Astrocyte (in vitro differentiated cells and primary cell): ENCODE results near the gene KCNQ1. TPM values are rescaled to one million over a fixed set of nuclear protein-coding genes. Genes with fewer than 3 reads are reported as not detected.

Source experiments
- DNase-seq: peaks from one replicate; pipeline ENCODE4 v3.0.0-alpha.2; 2010; ENCODE audit warnings: low read depth
- FAIRE-seq: peaks from 2 replicates; lab custom pipeline; 2011; peaks lifted over from hg19 to GRCh38; lab: Jason Lieb, UNC
- H2AFZ ChIP-seq: 2 replicates; pipeline ENCODE4 v1.6.0; 2012; ENCODE audit warnings: low read depth, low read length, inconsistent platforms
- H3K27ac ChIP-seq: 2 replicates; pipeline ENCODE4 v1.5.1; 2011; ENCODE audit warnings: low read depth, low read length, inconsistent platforms
- H3K27me3 ChIP-seq: 2 replicates; pipeline ENCODE4 v1.6.0; 2011; ENCODE audit warnings: low read length, inconsistent platforms; ENCODE audit not compliant: insufficient read depth
- H3K36me3 ChIP-seq: 2 replicates; pipeline ENCODE4 v1.5.1; 2011; ENCODE audit warnings: low read length, inconsistent platforms; ENCODE audit not compliant: insufficient read depth
- H3K4me1 ChIP-seq: 2 replicates; pipeline ENCODE4 v1.5.1; 2011; ENCODE audit warnings: low read length, inconsistent platforms; ENCODE audit not compliant: insufficient read depth
- H3K4me2 ChIP-seq: 2 replicates; pipeline ENCODE4 v1.6.0; 2012; ENCODE audit warnings: low read length, inconsistent platforms
- H3K4me3 ChIP-seq: 2 replicates; pipeline ENCODE4 v1.5.1; 2011; ENCODE audit warnings: low read depth, mild to moderate bottlenecking, low read length, inconsistent platforms; ENCODE audit not compliant: insufficient read depth
- H3K79me2 ChIP-seq: 2 replicates; pipeline ENCODE4 v1.6.0; 2012; ENCODE audit warnings: mild to moderate bottlenecking, low read length, inconsistent platforms; ENCODE audit not compliant: insufficient read depth
- H3K9ac ChIP-seq: 2 replicates; pipeline ENCODE4 v1.6.0; 2012; ENCODE audit warnings: mild to moderate bottlenecking, low read length, inconsistent platforms
- H3K9me3 ChIP-seq: 2 replicates; pipeline ENCODE4 v1.5.1; 2012; ENCODE audit warnings: low read depth, mild to moderate bottlenecking, low read length, inconsistent platforms; ENCODE audit not compliant: insufficient read depth
- H4K20me1 ChIP-seq: 2 replicates; pipeline ENCODE4 v1.6.0; 2012; ENCODE audit warnings: low read length, inconsistent platforms; ENCODE audit not compliant: insufficient read depth
- H3K27ac Mint-ChIP-seq: one replicate; pipeline ENCODE4 v1.8.0; 2021; ENCODE audit warnings: mild to moderate bottlenecking, mixed read lengths; ENCODE audit not compliant: unreplicated experiment
- H3K27me3 Mint-ChIP-seq: one replicate; pipeline ENCODE4 v1.8.0; 2021; ENCODE audit warnings: low read depth, mixed read lengths; ENCODE audit not compliant: unreplicated experiment
- H3K36me3 Mint-ChIP-seq: one replicate; pipeline ENCODE4 v1.8.0; 2021; ENCODE audit warnings: low read depth, mixed read lengths; ENCODE audit not compliant: unreplicated experiment
- H3K4me1 Mint-ChIP-seq: one replicate; pipeline ENCODE4 v1.8.0; 2021; ENCODE audit warnings: low read depth, mixed read lengths; ENCODE audit not compliant: unreplicated experiment
- H3K4me3 Mint-ChIP-seq: one replicate; pipeline ENCODE4 v1.8.0; 2021; ENCODE audit warnings: mild to moderate bottlenecking, moderate library complexity, mixed read lengths; ENCODE audit not compliant: unreplicated experiment
- H3K9me3 Mint-ChIP-seq: one replicate; pipeline ENCODE4 v1.8.0; 2021; ENCODE audit warnings: mild to moderate bottlenecking, mixed read lengths; ENCODE audit not compliant: unreplicated experiment
- EZH2 ChIP-seq: IDR thresholded peaks from 2 replicates; pipeline ENCODE4 v1.6.1; 2012; ENCODE audit warnings: mild to moderate bottlenecking, low read length, inconsistent platforms; ENCODE audit not compliant: insufficient read depth
- total RNA-seq: library from RNA; stranded (reverse); gene quantifications from 2 replicates; pipeline ENCODE4 v1.2.1, GENCODE V29; 2021
- TF ChIP-seq, protein P1 (sequence below): IDR thresholded peaks from 2 replicates; pipeline ENCODE4 v1.5.1; 2011; ENCODE audit warnings: low read depth, mild to moderate bottlenecking, inconsistent platforms, low read length, moderate library complexity; ENCODE audit not compliant: insufficient read depth

The KCNQ1 gene
- total RNA-seq, 1 donor from 2014 or later: not detected

- Histone ChIP-seq H3K27me3 (peaks cover 4% of the 10 kb centered on the region), H2AFZ (no peak overlapping the region), H3K36me3 (no peaks in the 10 kb centered on the region), H3K27ac (no peak overlapping the region), H3K4me1 (no peaks in the 10 kb centered on the region), H3K4me3 (no peak overlapping the region), H3K9me3 (peaks cover 2% of the 10 kb centered on the region), H3K4me2 (no peak overlapping the region), H4K20me1 (no peaks in the 10 kb centered on the region), H3K79me2 (no peaks in the 10 kb centered on the region), H3K9ac (no peak overlapping the region)
- Mint-ChIP-seq H3K27ac (no peak overlapping the region), H3K27me3 (peaks cover 37% of the 10 kb centered on the region), H3K9me3 (peaks cover 11% of the 10 kb centered on the region), H3K4me3 (no peak overlapping the region), H3K36me3 (peaks cover 2% of the 10 kb centered on the region), H3K4me1 (no peaks in the 10 kb centered on the region)
- FAIRE-seq: no peak
- no peak for TF ChIP-seq EZH2
- TF ChIP-seq, protein P1, sequence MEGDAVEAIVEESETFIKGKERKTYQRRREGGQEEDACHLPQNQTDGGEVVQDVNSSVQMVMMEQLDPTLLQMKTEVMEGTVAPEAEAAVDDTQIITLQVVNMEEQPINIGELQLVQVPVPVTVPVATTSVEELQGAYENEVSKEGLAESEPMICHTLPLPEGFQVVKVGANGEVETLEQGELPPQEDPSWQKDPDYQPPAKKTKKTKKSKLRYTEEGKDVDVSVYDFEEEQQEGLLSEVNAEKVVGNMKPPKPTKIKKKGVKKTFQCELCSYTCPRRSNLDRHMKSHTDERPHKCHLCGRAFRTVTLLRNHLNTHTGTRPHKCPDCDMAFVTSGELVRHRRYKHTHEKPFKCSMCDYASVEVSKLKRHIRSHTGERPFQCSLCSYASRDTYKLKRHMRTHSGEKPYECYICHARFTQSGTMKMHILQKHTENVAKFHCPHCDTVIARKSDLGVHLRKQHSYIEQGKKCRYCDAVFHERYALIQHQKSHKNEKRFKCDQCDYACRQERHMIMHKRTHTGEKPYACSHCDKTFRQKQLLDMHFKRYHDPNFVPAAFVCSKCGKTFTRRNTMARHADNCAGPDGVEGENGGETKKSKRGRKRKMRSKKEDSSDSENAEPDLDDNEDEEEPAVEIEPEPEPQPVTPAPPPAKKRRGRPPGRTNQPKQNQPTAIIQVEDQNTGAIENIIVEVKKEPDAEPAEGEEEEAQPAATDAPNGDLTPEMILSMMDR: no peak
- DNase-seq: no peak
These were observed 317.2 kb downstream of the KCNQ1 start for GRCh38 chr11:2762031-2762380.

DNA sequence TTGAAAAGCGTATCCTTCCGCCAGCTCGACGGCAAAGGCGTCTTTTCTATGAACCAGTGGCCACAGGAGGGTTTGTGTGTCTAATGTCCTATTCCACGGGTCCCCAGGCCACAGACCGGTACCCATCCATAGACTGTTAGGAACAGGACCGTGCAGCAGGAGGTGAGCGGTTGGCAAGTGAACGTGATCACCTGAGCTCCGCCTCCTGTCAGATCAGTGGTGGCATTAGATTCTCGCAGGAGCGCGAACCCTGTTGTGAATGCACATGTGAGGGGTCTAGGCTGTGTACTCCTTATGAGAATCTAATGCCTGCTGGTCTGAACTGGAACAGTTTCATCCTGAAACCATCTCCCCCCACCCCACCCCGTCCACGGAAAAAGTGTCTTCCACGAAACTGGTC is 317.6 kb downstream of the KCNQ1 start:
- Mint-ChIP-seq H3K36me3 (peaks cover 2% of the 10 kb centered on the region), H3K4me3 (no peak overlapping the region), H3K27me3 (peaks cover 40% of the 10 kb centered on the region), H3K4me1 (no peaks in the 10 kb centered on the region), H3K9me3 (peaks cover 11% of the 10 kb centered on the region), H3K27ac (no peak overlapping the region)
- TF ChIP-seq, protein P1: no peak
- TF ChIP-seq EZH2: no peak
- Histone ChIP-seq H3K9me3 (peaks cover 2% of the 10 kb centered on the region), H3K4me2 (no peak overlapping the region), H4K20me1 (no peaks in the 10 kb centered on the region), H3K27me3 (peaks cover 4% of the 10 kb centered on the region), H3K79me2 (no peaks in the 10 kb centered on the region), H3K4me3 (no peak overlapping the region), H3K9ac (no peak overlapping the region), H3K4me1 (no peaks in the 10 kb centered on the region), H3K27ac (no peak overlapping the region), H3K36me3 (no peaks in the 10 kb centered on the region), H2AFZ (no peak overlapping the region)
- no peak for DNase-seq
- FAIRE-seq: no peak

DNA sequence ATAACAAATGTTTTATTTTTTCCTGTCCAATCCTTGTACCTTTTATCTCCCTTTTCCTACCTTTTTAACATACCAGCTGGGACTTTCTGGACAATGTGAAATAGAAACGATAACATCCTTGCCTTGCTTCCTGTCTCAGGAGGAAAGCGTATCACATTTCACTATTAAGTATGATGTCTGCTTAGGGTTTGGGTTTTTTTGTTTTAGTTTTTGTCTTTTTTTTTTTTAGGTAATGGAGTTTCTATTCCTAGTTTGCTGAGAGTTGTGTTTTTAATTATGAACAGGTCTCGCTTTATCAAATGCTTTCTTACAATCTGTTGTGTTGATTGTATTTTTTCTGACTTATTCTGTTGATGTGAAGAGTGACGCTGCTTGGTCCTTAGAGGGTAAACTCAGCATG is 319.2 kb downstream of the KCNQ1 start:
- Histone ChIP-seq H3K4me3 (no peak overlapping the region), H3K36me3 (no peaks in the 10 kb centered on the region), H4K20me1 (no peaks in the 10 kb centered on the region), H3K79me2 (no peaks in the 10 kb centered on the region), H3K9ac (no peak overlapping the region), H3K4me1 (peaks cover 4% of the 10 kb centered on the region), H3K27me3 (peaks cover 4% of the 10 kb centered on the region), H3K4me2 (no peak overlapping the region), H3K27ac (no peak overlapping the region), H2AFZ (no peak overlapping the region), H3K9me3 (no peaks in the 10 kb centered on the region)
- TF ChIP-seq EZH2: no peak
- TF ChIP-seq, protein P1: no peak
- Mint-ChIP-seq H3K27ac (no peak overlapping the region), H3K4me1 (peaks cover 5% of the 10 kb centered on the region), H3K36me3 (peaks cover 2% of the 10 kb centered on the region), H3K4me3 (no peak overlapping the region), H3K9me3 (peaks cover 11% of the 10 kb centered on the region), H3K27me3 (peaks cover 32% of the 10 kb centered on the region)
- DNase-seq: no peak
- FAIRE-seq: no peak
